Measurements from ENCODE around the gene SCAI.

- TF ChIP-seq CTCF (tag by site-specific recombination; IDR thresholded peaks at IDR 0.05) (no peak), REST (tag by site-specific recombination; IDR thresholded peaks at IDR 0.05) (no peak), ZNF558 (tag by site-specific recombination; IDR thresholded peaks at IDR 0.05) (no peak), ATF2 (tag by site-specific recombination; IDR thresholded peaks at IDR 0.05; ENCODE audit: low read depth) (no peak), ZNF266 (tag by site-specific recombination; IDR thresholded peaks at IDR 0.05; ENCODE audit: low read depth) (no peak), ZNF580 (tag by site-specific recombination; IDR thresholded peaks at IDR 0.05) (no peak), ZBTB20 (tag by site-specific recombination; IDR thresholded peaks at IDR 0.05) (no peak), ZEB2 (tag by site-specific recombination; IDR thresholded peaks at IDR 0.05) (no peak)
Observed at GRCh38 chr9:124899845-124900244, 243.5 kb downstream of the SCAI start.
